ENCODE data around the gene COX14.

- TF ChIP-seq, protein P1, sequence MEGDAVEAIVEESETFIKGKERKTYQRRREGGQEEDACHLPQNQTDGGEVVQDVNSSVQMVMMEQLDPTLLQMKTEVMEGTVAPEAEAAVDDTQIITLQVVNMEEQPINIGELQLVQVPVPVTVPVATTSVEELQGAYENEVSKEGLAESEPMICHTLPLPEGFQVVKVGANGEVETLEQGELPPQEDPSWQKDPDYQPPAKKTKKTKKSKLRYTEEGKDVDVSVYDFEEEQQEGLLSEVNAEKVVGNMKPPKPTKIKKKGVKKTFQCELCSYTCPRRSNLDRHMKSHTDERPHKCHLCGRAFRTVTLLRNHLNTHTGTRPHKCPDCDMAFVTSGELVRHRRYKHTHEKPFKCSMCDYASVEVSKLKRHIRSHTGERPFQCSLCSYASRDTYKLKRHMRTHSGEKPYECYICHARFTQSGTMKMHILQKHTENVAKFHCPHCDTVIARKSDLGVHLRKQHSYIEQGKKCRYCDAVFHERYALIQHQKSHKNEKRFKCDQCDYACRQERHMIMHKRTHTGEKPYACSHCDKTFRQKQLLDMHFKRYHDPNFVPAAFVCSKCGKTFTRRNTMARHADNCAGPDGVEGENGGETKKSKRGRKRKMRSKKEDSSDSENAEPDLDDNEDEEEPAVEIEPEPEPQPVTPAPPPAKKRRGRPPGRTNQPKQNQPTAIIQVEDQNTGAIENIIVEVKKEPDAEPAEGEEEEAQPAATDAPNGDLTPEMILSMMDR (IDR thresholded peaks at IDR 0.05), result no peak
- TF ChIP-seq POLR2A (IDR thresholded peaks at IDR 0.05), result no peak
Observed at GRCh38 chr12:50066402-50066801, 45.6 kb upstream of the COX14 start.
